HG02852 (cell line): ENCODE data around the gene PPP1R3D.
"Not testable (repeated sequence)": the region's sequence is repeated elsewhere in the genome, so short reads cannot be mapped to it uniquely, and the experiment has no call there.

ENCODE experiments used
- ATAC-seq: cut with Tn5 transposase; IDR thresholded peaks from one replicate; pipeline ENCODE4 v1.9.1; 2021; ENCODE audit warnings: mild to moderate bottlenecking, moderate library complexity; ENCODE audit not compliant: unreplicated experiment

The PPP1R3D gene, protein sequence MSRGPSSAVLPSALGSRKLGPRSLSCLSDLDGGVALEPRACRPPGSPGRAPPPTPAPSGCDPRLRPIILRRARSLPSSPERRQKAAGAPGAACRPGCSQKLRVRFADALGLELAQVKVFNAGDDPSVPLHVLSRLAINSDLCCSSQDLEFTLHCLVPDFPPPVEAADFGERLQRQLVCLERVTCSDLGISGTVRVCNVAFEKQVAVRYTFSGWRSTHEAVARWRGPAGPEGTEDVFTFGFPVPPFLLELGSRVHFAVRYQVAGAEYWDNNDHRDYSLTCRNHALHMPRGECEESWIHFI

DNA sequence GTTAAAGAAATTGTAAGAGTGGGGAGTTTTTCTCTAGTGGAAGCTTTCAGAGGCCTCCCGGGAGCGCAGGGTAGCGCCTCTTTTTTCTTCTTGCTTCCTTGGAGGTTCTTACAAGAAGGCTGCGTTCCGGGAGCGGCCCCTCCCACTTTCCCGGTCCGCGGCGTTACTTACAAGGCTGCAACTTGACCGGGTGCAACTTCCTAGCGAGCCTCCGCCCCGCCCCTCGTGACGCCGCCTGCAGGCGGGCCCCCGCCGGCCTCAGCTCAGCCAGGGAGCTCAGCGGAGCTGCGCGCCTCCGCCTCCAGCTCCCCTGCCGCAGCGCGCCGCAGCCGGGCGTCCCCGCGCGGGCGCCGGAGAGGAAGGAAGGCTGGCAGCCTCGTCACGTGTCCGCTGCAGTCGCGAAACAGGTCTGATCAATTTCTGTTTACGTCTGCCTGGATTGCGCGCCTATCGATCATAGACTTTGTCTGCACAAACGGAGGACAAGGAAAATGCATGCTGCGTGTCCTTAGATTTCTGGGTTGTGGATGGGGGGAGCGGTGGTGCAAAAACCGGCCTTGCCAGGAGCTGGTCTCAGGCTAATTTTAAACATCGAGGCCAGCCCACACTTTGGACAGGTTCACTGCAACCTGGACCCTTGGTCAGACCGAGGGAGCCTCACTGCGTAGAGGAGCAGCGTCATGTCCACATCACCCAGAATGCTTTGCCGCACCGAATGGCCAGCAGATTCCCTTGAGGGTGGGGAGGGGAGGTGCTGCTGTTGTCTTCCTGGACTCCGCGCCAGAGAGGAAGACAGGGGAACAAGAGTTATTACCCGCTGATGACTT is at the start of gene PPP1R3D, which contains the start of gene FAM217B:
Gene PPP1R3D, minus strand, starts transcription at position 177 of the 827 bp plus-strand sequence. CDS start 374 bp downstream, outside the sequence.
Gene FAM217B, plus strand, starts transcription at position 261 of the 827 bp plus-strand sequence. CDS start 3,555 bp downstream, outside the sequence.
- peak; percentile 96 for ATAC-seq

DNA sequence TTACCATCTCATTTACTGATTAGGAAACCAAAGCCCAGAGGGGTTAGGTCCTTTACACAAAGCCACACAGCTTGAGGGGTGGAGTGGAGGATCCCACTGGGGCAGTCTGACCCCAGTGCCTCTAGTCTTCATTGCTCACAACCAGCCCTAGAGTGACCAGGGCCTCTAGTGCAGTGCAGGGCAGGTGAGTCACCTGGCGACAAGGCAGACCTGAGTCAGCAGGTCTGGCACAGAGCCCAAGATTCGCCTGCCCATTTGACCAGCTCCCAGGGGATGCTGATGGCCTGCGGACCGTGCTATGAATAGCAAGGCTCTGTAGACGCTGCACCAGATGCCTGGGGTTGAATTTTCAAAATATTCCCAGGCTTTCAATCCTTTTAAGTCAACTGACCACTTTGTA is 48.0 kb upstream of the PPP1R3D start:
- ATAC-seq, result no peak

DNA sequence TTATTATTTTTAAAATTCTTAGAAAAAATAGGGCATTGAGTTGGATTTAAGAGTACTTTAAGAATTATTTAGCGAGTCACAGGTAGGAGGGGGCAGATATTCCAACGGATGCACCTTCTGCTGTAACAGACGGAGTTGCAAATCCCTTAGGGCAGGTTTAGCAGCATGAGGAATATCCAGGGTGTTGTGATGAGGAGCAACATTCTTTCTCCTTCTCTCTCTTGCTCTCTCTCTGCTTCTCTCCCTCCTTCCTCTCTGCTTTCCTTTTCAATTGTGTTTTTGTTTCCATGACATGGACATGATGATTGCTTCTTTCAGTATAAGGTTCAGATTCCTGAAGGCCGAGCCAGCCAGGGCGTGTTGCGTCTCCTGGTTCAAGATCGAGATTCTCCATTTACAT is 47.0 kb upstream of the PPP1R3D start:
- ATAC-seq, result no peak

DNA sequence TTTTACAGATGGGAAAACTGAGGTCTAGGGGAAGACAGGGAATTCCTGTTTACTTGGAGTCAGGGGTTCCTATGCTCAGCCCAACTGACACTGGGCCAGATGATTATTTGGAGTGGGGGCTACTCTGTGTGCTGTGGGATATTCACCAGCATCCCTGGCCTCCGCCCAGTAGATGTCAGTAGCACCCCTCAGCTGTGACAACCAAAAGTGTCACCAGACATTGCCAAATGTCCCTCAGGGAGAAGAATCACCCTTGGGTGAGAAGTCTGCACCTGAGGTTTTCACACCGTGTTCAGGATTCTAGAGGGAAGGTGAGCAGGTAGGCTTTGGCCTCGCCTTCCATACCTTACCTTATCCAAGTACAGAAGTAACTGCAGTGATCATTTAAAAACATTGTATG is 45.8 kb upstream of the PPP1R3D start:
- ATAC-seq, result no peak

DNA sequence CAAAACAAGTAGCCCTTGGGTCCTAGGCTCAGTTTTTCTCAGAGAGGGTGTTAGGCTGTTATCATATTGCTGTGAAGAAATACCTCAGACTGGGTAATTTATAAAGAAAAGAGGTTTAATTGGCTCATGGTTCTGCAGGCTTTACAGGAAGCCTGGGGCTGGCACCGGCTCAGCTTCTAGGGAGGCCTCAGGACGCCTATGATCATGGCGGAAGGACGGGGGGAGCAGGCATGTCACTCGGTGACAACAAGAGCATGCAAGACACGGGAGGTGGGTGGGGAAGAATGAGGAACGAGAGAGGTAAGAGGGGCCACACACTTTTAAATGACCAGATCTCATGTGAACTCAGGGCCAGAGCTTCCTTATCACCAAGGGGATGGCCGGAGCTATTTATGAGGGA is 45.1 kb upstream of the PPP1R3D start:
- no peak for ATAC-seq

DNA sequence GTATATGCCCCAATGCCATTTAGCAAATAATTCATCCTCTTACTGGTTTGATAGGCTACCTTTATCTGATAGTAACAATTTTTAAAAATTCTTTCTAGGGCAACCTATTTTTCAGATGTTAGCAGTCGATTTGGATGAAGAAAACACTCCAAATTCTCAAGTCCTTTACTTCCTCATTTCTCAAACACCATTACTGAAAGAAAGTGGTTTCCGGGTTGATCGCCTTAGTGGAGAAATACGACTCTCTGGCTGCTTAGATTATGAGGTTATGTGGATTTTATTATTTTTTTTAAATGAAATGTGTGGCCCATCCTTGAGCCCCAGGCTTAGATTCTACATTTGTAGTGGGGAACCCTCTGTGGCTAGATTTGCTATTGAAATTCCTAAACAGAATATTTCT is 44.4 kb upstream of the PPP1R3D start:
- ATAC-seq, result no peak

DNA sequence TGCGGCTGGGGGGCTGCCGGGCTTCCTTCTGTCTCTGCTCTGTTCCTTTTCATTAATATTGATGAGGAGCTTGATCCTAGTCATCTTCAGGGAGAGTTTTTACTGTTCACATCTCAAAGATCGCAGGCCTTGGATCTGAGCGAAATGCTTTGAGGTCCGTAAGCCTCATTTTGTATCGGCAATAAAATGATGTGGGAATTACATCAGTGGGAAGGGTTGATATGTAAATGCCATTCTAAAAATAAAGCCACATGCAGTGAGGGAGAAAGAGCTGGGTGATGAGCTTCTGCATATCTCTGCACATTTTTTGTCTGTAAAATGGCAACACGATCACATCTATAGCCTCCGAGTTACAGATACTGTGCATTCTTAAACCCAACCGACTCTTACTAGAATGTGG is 43.0 kb upstream of the PPP1R3D start:
- ATAC-seq, result no peak

DNA sequence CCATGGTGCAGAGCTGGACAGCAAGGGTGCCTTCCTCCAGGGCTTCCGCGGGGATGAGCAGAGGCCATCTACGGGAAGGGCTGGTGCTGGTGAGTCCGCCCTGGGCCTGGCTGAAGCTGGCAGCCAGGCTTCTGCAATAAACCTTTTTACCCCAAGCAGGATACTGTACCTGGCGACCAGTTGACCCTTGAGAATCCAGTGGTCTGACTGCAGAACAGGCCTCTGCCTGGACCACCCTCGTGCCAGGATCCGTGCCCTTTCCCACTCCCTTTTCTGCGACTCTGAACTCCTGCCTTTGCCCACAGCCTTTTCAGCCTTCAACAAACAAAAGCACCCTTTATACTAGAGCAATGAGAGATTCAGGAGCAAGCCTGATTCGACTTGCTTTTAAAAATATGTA is 37.0 kb upstream of the PPP1R3D start:
- no peak for ATAC-seq

DNA sequence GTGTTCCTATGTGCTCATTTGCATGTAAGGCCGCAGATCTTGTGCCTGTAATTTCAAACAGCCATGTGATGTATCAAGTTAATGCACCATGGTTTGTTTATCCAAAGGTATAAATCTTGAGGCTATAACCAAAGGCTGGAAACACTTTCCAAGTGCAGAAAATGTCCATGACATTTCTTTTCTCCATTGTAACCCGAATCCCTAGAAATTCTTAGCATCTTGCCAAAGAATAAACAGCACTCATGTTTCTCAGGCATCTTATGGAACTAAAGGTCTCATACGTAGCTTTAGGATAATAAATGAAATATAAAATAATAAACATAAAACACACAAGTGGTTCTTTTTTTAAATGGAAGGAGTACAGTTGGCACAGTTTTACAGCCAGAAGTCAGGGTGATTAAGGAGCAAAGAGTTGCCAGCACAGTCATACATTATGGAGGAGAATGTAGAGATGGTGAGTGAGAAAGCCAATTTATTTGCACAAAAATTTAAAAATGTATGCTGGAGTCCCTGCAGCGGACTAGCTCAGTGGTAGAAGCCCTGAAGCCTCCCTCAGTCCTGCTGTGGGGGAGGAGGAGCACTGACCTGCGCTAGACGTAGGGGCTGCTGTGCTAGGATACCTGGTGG is 36.2 kb upstream of the PPP1R3D start:
- no peak for ATAC-seq

DNA sequence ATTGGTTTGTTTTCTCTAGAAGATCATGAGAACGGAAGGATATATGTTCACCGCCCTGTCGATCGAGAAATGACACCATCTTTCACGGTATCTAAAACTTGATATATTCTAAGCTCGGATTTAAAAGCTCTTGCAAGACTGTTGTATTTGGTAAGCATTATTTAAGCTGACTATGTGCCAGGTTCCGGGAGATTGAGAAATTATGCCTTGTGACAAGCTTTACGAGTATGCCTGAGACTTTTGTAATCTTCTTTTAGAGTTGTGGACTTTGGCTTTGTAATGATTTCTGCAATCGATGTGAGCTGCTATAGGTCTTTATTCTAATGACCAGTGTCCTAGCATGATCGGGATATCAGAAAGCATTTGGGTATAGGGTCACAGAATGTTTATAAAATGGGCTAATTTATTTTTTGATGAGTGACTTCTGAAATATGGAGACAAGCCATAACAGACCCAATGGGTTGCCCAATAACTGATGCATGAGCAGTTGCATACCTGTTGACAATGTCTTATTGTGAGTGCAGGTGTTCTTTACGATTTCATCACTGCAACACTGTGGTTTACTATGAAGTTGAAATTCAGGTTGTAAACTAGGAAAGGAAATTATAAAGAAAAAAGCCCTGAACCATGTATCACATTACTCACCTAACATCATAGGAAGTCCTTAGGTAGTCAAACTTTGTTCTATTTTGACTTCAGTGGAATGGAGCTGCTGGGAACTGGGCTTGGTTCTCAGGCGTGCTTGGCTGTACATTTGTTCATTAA is 32.1 kb upstream of the PPP1R3D start:
- ATAC-seq, result no peak

DNA sequence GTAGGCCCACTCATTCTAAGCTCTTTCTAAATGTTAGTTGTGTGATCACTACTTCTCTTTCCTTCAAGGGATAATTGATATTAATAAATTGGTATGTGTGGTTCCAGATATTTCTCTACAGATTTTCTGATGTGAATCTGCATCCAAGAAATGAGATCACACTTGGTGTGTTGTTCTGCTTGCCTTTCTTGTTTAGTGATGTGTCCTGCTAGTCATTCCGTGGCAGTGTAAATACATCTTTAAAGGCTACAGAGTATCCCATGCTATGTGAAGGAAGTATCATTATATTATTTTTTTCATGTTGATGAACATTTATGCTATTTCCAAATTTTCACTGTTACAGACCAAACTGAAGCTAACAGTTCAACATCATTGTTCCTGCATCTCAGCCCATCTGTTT is 31.3 kb upstream of the PPP1R3D start:
- ATAC-seq, result no peak

DNA sequence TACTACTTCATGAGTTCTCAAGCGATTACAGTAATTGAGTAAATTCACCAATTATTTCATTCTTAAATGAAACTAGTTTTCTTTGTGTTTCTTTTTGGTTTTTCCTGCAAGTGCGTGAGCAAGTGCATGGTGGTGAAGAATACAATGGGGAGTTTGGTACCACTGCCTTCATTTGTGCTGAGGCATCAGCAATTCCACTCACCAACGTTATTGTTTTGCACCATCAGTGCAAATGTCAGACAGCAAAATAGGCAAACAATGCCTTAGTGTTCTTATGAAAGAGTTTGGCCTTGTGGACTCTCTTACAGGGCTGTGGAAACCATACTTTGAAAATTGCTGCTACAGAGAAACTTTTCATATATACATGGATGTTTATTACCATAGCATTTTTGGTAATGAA is 26.3 kb upstream of the PPP1R3D start:
- no peak for ATAC-seq

DNA sequence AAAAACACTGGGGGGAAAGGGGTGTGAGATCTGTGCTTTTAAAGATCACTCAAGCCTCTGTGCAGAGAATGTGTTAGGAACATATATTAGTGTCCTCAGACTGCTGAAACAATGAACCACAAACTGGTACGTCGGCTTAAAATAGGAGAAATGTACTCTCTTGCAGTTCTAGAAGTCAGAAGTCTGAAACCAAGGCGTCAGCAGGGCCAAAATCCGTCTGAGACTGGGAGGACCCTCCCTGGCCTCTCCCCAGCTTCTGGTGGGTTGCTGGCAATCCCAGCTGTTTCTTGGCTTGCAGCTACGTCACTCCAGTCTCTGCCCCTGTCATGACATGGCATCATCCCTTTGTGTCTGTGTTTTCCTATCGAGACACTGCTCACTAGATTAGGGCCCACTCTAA is 22.1 kb upstream of the PPP1R3D start:
- ATAC-seq, result no peak

DNA sequence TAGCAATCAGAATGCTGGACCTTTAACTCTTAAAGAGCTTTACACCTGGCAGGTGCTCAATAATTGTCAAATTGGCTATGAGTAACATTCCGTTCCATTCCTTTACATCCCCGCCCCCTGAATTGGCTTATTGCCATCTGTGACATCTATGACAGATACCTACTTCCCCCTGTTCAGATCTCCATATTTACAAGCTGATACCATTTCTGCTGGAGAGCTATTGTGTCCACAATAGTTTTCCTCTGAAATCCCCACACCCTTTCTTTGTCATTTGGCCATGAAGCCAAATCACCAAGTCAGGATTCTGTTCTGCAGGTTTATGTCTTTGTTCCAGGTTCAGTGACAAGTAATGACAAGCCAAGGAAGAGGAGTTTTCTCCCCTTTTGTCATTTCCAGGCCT is 21.3 kb upstream of the PPP1R3D start:
- no peak for ATAC-seq

DNA sequence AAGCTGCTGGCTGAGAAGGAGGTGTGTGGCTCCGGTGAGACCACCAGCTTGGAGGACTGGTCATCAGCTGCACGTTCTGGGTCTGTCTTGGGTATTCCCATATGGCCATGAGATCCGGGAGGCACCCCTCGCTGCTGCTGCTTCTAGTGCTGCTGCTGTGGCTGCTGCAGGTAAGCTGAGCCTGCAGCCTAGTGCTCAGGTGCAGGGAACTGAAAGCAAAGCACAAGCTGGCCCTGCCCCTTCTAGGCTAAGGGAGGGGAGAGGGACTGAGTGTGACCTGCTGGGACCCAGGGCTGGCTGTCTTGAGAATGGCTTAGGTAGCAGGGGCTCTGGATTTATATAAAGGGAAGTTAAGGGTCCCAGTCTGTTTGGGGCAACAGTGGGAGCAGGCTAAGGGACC is 18.5 kb upstream of the PPP1R3D start:
- no peak for ATAC-seq

DNA sequence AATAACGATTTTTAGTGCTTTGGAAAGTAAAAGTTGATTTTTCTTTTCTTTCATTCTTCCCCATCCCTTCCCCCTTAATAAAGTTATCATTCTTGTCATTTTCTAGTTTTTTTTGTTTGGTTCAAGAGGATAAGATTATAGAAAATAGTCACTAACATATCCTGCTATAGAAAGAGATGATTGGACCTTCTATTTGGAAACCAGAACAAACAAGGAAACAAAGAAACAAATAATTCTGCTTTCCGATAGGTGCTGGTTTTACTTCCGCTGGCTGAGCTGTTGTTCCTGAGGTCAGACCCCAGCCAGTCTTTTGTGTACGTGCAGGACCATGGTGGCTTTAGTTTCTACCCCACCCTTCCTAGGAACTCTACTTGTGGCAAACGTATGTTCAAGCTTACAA is 18.0 kb upstream of the PPP1R3D start, which contains the start of gene CDH26:
Gene CDH26, plus strand, starts transcription at position 301 of the 400 bp plus-strand sequence. CDS start 304 bp downstream, outside the sequence.
- no peak for ATAC-seq

DNA sequence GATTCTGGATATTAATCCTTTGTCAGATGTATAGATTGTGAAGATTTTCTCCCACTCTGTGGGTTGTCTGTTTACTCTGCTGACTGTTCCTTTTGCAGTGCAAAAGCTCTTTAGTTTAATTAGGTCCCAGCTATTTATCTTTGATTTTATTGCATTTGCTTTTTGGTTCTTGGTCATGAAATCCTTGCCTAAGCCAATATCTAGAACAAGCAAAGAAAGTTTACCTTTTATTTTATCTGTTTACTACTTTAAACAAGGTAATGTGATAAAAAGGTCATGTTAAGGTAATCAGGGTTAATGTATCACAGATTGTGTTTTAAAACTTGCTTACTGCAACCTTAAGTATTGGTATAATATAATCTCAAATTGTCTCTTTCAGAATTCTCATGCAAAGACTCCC is 17.5 kb upstream of the PPP1R3D start:
- ATAC-seq, result not testable (repeated sequence)

DNA sequence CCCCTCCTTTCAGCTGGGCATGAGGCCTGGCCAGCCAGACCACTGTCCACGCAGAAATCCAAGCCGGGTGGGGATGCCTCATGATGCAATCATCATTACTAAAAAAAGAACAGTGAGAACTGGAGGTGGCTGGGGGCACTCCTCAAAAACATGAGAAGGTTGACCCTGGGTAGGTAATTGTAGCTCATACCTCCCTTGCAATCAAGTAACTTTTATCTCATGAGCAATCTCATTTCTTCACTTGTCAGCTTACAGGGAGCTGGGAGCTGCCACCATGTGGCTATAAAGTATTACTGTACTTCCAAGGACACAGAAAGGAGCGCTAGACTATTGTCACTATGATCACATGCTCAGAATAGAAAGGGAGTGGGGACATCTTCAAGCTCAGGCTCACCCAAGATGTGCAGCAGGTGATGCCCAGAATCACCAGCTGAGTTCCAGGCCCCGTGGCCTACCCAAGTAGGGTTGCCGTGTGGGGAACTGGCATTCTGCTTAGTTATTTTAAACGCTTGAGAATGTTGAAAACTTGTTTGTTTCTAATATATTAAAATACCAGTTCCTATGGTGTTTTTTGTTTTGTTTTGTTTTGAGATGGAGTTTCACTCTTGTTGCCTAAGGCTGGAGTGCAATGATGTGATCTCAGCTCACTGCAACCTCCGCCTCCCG is 15.2 kb upstream of the PPP1R3D start:
- ATAC-seq, result no peak

DNA sequence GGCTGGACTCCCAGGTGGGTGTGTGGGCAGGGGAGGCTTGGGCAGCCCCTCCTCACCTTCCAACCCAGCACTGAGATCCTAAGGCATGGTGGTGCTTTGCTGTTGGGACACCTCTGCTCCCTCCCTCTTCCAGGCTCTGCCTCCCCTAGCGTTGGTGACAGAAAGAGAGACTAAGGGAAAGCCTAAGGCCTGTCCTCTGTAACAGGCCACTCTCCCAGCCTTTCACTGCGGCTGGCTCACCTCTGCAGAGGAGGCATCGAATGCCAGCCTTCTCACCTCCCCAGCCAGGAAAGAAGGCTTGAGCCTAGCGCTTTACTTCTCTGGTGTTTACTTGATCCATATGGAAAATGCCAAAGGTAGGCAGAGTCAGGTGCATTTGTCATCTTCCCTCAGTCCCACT is 14.6 kb upstream of the PPP1R3D start:
- no peak for ATAC-seq

DNA sequence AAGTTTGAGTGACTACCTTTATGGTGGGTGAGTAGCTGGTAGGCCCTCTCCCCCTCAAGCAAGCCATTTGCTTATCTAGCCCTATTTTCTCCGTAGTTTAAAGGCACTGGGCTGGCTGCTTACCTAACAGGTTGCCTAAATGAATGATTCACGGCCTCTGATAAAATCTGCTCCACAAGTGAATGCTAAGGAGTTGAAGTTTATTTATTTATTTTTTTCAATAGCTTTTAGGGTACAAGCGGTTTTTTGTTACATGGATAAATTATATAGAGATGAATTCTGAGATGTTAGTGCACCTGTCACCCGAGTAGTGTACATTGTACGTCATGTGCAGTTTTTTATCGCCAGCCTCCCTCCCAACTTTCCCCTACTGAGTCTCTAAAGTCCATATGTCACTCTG is 9.8 kb upstream of the PPP1R3D start:
- no peak for ATAC-seq
